DND-41 (cell line): ENCODE measurements around the gene IL22.

ENCODE experiments used
- EZH2 ChIP-seq: IDR thresholded peaks from 3 replicates; pipeline ENCODE4 v1.6.1; 2012; ENCODE audit warnings: borderline replicate concordance, low read depth, mild to moderate bottlenecking, moderate library complexity, low read length, inconsistent platforms; ENCODE audit not compliant: severe bottlenecking
- TF ChIP-seq, protein P1 (sequence below): IDR thresholded peaks from 2 replicates; pipeline ENCODE4 v1.5.1; 2012; ENCODE audit warnings: borderline replicate concordance, low read length, moderate library complexity, mild to moderate bottlenecking; ENCODE audit not compliant: poor library complexity, severe bottlenecking; ENCODE audit errors: extremely low read depth

DNA sequence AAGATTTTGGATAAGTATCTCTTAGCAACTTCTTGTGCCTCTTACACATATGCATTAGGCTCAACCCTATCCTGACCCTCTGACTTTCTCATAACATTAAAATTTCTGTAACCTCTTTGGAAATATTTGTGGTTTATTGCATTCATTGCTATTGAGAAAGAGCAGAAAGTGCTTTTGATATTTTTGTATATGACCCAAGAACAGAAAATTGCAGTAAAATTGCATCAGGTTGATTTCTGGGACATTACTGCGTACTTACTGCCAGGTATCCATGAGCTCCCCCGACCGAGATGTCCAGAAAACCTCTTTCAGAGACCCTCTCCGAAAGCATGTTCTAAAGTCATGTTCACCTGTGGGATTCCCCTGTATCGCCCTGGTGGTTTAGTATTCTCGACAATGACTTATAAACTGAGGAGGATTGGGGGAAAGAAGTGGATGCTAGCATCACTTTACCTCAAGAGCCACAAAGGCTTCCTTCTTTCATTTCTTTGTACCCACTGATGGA lies 14.5 kb upstream of the IL22 start:
- TF ChIP-seq, protein P1, sequence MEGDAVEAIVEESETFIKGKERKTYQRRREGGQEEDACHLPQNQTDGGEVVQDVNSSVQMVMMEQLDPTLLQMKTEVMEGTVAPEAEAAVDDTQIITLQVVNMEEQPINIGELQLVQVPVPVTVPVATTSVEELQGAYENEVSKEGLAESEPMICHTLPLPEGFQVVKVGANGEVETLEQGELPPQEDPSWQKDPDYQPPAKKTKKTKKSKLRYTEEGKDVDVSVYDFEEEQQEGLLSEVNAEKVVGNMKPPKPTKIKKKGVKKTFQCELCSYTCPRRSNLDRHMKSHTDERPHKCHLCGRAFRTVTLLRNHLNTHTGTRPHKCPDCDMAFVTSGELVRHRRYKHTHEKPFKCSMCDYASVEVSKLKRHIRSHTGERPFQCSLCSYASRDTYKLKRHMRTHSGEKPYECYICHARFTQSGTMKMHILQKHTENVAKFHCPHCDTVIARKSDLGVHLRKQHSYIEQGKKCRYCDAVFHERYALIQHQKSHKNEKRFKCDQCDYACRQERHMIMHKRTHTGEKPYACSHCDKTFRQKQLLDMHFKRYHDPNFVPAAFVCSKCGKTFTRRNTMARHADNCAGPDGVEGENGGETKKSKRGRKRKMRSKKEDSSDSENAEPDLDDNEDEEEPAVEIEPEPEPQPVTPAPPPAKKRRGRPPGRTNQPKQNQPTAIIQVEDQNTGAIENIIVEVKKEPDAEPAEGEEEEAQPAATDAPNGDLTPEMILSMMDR = no peak
- TF ChIP-seq EZH2 = no peak
